OCI-LY1 (cell line): Measurements from ENCODE around the gene DNAJC15.

ENCODE experiments used
- H2AFZ ChIP-seq: fragments of 200-600 bp; sonication (generic), shearing (Covaris generic); 2 replicates; pipeline ENCODE4 v1.6.0; 2014; ENCODE audit warnings: antibody characterized with exemption, mild to moderate bottlenecking, low read length
- H3F3A ChIP-seq: fragments of 200-600 bp; sonication (generic), shearing (Covaris generic); 2 replicates; pipeline ENCODE4 v1.6.0; 2014; ENCODE audit warnings: mild to moderate bottlenecking, antibody characterized with exemption, low read length, moderate library complexity; ENCODE audit not compliant: insufficient read depth
- H3K27ac ChIP-seq: fragments of 200-600 bp; sonication (generic); 2 replicates; pipeline ENCODE4 v1.5.1; 2014; ENCODE audit warnings: low read length, mixed run types, mild to moderate bottlenecking, low read depth; ENCODE audit not compliant: poor library complexity, severe bottlenecking
- H3K27me3 ChIP-seq: fragments of 200-600 bp; sonication (generic); 2 replicates; pipeline ENCODE4 v1.6.0; 2014; ENCODE audit warnings: antibody characterized with exemption, mild to moderate bottlenecking, low read length, moderate library complexity; ENCODE audit not compliant: insufficient read depth
- H3K36me3 ChIP-seq: fragments of 200-600 bp; sonication (generic); 2 replicates; pipeline ENCODE4 v1.6.1; 2014; ENCODE audit warnings: mild to moderate bottlenecking, antibody characterized with exemption, low read length, moderate library complexity, mixed read lengths; ENCODE audit not compliant: insufficient read depth
- H3K4me1 ChIP-seq: fragments of 200-600 bp; sonication (generic); 2 replicates; pipeline ENCODE4 v1.5.1; 2014; ENCODE audit warnings: mild to moderate bottlenecking, low read length, moderate library complexity; ENCODE audit not compliant: insufficient read depth, severe bottlenecking
- H3K4me2 ChIP-seq: fragments of 200-600 bp; sonication (generic), shearing (Covaris generic); 2 replicates; pipeline ENCODE4 v1.6.1; 2014; ENCODE audit warnings: low read length
- H3K4me3 ChIP-seq: fragments of 200-600 bp; sonication (generic); 2 replicates; pipeline ENCODE4 v1.5.1; 2014; ENCODE audit warnings: low read length, low read depth, mild to moderate bottlenecking, mixed read lengths; ENCODE audit not compliant: poor library complexity, severe bottlenecking
- H3K79me2 ChIP-seq: fragments of 200-600 bp; shearing (Covaris generic); 2 replicates; pipeline ENCODE4 v1.6.1; 2016; ENCODE audit warnings: mixed run types, low read length, mixed read lengths; ENCODE audit not compliant: insufficient read depth
- H3K9ac ChIP-seq: fragments of 200-600 bp; sonication (generic), shearing (Covaris generic); 2 replicates; pipeline ENCODE4 v1.6.1; 2014; ENCODE audit warnings: mild to moderate bottlenecking, low read length, mixed read lengths
- H3K9me2 ChIP-seq: fragments of 200-600 bp; sonication (generic), shearing (Covaris generic); 2 replicates; pipeline ENCODE4 v1.6.1; 2014; ENCODE audit warnings: low read depth, mild to moderate bottlenecking, low read length, mixed read lengths
- H3K9me3 ChIP-seq: fragments of 200-600 bp; shearing (Covaris generic); 2 replicates; pipeline ENCODE4 v1.6.1; 2014; ENCODE audit warnings: low read length, mixed read lengths
- H4K20me1 ChIP-seq: fragments of 200-600 bp; sonication (generic), shearing (Covaris generic); 2 replicates; pipeline ENCODE4 v1.6.0; 2016; ENCODE audit warnings: mild to moderate bottlenecking, low read length; ENCODE audit not compliant: insufficient read depth
- CTCF ChIP-seq: fragments of 200-600 bp; sonication (generic), shearing (Covaris generic); IDR thresholded peaks from 2 replicates; pipeline ENCODE4 v1.5.1; 2017; ENCODE audit warnings: mild to moderate bottlenecking, antibody characterized with exemption, low read length, moderate library complexity, mixed read lengths
- EZH2 ChIP-seq: fragments of 200-600 bp; sonication (generic), shearing (Covaris generic); IDR thresholded peaks from 2 replicates; pipeline ENCODE4 v1.8.0; 2017; ENCODE audit warnings: borderline replicate concordance, mixed run types, mild to moderate bottlenecking, antibody characterized with exemption, low read length, moderate library complexity, mixed read lengths

DNAJC15 gene

DNA sequence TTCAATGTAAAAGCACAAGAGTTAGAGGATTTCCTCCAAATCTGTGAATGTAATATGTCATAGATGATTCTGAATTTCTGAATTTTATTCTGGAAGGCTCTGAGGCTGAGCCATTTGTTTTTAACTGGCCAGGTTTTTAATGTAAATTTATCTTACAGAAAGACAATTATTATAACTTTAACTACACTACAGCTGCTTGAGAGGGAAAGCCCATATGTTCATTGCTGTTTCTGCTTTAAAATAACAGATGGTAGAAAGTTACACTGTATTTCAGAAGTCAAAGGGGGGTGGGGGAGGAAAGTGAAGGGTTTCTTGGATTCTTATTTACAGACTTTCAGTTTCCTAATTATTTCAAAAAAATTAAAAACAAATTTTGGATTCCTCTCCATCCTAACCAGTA is 62.8 kb downstream of the DNAJC15 start:
- Histone ChIP-seq H4K20me1 (no peaks in the 10 kb centered on the region), H3K4me2 (no peak overlapping the region), H3K9me2 (no peaks in the 10 kb centered on the region), H2AFZ (no peak overlapping the region), H3K9ac (no peak overlapping the region), H3K36me3 (peaks cover 26% of the 10 kb centered on the region), H3K9me3 (no peaks in the 10 kb centered on the region), H3K4me3 (no peak overlapping the region), H3F3A (no peaks in the 10 kb centered on the region), H3K79me2 (no peaks in the 10 kb centered on the region), H3K27ac (no peak overlapping the region), H3K4me1 (peaks cover 6% of the 10 kb centered on the region), H3K27me3 (no peaks in the 10 kb centered on the region)
- TF ChIP-seq EZH2: no peak
- TF ChIP-seq CTCF: no peak

DNA sequence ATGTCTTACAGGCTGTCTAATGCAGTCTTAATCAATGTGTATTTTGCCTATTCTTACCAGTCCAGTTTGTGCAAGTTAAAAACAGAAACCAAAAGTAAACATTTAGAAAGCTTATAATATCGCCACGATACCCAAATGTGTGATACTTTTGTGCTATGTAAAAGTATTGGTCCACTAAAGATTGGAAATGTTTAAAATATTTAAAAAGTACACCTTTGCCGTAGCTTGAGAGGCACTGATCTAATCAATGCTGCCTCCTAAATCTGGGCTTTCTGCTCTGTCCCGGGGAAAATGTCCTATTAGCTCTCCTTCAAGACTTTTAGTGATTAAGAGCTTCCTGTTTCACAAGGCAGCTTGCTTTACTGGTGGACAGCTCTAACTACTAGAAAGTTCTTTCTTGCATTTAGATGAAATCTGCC is 64.7 kb downstream of the DNAJC15 start:
- H3K4me3 ChIP-seq: no peak overlapping the region
- no peaks in the 10 kb centered on the region for H3K79me2 ChIP-seq
- no peaks in the 10 kb centered on the region for H3K27me3 ChIP-seq
- no peaks in the 10 kb centered on the region for H3K9me3 ChIP-seq
- H3K9ac ChIP-seq: no peak overlapping the region
- no peak overlapping the region for H2AFZ ChIP-seq
- no peaks in the 10 kb centered on the region for H4K20me1 ChIP-seq
- no peak overlapping the region for H3K4me2 ChIP-seq
- no peaks in the 10 kb centered on the region for H3K9me2 ChIP-seq
- peaks cover 22% of the 10 kb centered on the region for H3K36me3 ChIP-seq
- peaks cover 6% of the 10 kb centered on the region for H3K4me1 ChIP-seq
- no peaks in the 10 kb centered on the region for H3F3A ChIP-seq
- no peak overlapping the region for H3K27ac ChIP-seq
- TF ChIP-seq EZH2: no peak
- no peak for TF ChIP-seq CTCF

DNA sequence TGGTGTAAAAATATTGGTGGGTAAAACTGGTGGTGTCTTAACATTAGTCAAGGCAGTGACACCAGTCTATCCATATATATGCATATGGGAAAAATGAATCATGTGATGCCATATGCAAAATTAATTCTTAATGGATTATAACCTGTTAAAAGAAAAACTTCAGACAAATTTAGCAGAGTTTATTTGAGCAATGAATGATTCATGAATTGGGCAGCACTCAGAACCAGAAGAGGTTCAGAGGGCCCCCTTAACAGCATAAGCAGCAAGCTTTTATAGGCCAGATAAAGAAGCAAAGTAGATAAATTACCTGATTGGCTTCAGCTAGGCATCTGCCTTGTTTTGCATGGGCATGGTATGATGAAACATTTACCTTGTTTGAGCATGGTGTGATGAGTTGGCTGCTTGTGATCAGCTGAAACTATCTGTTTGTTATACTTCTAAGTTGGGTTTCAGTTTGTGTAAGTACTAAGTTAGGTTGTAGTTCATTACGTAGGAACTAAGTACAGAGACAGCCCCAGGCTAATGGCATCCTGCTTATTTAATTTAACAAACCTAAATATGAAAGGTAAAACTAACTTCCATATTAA is 66.6 kb downstream of the DNAJC15 start:
- no peaks in the 10 kb centered on the region for H3K4me1 ChIP-seq
- no peaks in the 10 kb centered on the region for H3F3A ChIP-seq
- no peaks in the 10 kb centered on the region for H3K9me3 ChIP-seq
- TF ChIP-seq CTCF: no peak
- no peak for TF ChIP-seq EZH2
- H3K9ac ChIP-seq: no peak overlapping the region
- no peak overlapping the region for H3K27ac ChIP-seq
- H4K20me1 ChIP-seq: no peaks in the 10 kb centered on the region
- H2AFZ ChIP-seq: no peak overlapping the region
- no peak overlapping the region for H3K4me2 ChIP-seq
- no peaks in the 10 kb centered on the region for H3K27me3 ChIP-seq
- H3K4me3 ChIP-seq: no peak overlapping the region
- H3K9me2 ChIP-seq: no peaks in the 10 kb centered on the region
- no peaks in the 10 kb centered on the region for H3K79me2 ChIP-seq
- peaks cover 22% of the 10 kb centered on the region for H3K36me3 ChIP-seq
